Naive thymus-derived CD4-positive, alpha-beta T cell (primary cell): ENCODE data around the gene CXXC5. TPM values are rescaled to one million over a fixed set of nuclear protein-coding genes. Genes with fewer than 3 reads are reported as not detected.
A peak's percentile ranks its signal among the peaks of the same experiment; 100 is the strongest.

Experiments used
- ATAC-seq: fragments of 150-1000 bp; cut with Tn5 transposase; 2 replicates; pipeline ENCODE4 v1.10.0; 2021; ENCODE audit warnings: mild to moderate bottlenecking, moderate library complexity
- CTCF ChIA-PET: fragments of 350-600 bp; sonication (Branson Sonifier 250); formaldehyde crosslinking; loops from one replicate; lab custom pipeline; 2021; ENCODE audit warnings: antibody characterized with exemption; lab: Charles Lee
- POLR2A ChIA-PET: fragments of 350-600 bp; sonication (Branson Sonifier 250); formaldehyde crosslinking; loops from one replicate; lab custom pipeline; 2021; ENCODE audit warnings: antibody characterized with exemption, inconsistent platforms; lab: Charles Lee
- DNase-seq, 9 donors: peaks; one replicate each; pipeline versions ENCODE4 v3.0.0 to v3.0.0-alpha.2; 2020 to 2022; ENCODE audit warnings: mixed read lengths in 1 of 9
- H3K27ac ChIP-seq: one replicate; pipeline ENCODE4 v1.7.0; 2013; ENCODE audit warnings: mild to moderate bottlenecking, low read depth, low read length, moderate library complexity
- H3K27me3 ChIP-seq, 2 donors: one replicate each; pipeline ENCODE4 v1.7.0; 2013; ENCODE audit warnings: low read length in 2 of 2, mild to moderate bottlenecking in 2 of 2, moderate library complexity in 2 of 2; ENCODE audit not compliant: control insufficient read depth in 2 of 2, insufficient read depth in 2 of 2
- H3K36me3 ChIP-seq, 3 experiments: 1 replicate in 2 of 3; 2 replicates in 1 of 3; pipeline ENCODE4 v1.7.0; 2013; ENCODE audit warnings: low read length in 3 of 3, mild to moderate bottlenecking in 3 of 3, moderate library complexity in 1 of 3; ENCODE audit not compliant: insufficient read depth in 3 of 3, control insufficient read depth in 2 of 3
- H3K4me1 ChIP-seq, 2 donors: one replicate each; pipeline ENCODE4 v1.7.0; 2013; ENCODE audit warnings: low read length in 2 of 2, mild to moderate bottlenecking in 2 of 2, moderate library complexity in 1 of 2; ENCODE audit not compliant: control insufficient read depth in 2 of 2, insufficient read depth in 2 of 2
- H3K4me3 ChIP-seq: 2 replicates; pipeline ENCODE4 v1.7.0; 2013; ENCODE audit warnings: mild to moderate bottlenecking, low read length
- H3K9me3 ChIP-seq, 3 experiments: 1 replicate in 2 of 3; 2 replicates in 1 of 3; pipeline ENCODE4 v1.7.0; 2013; ENCODE audit warnings: low read length in 3 of 3; ENCODE audit not compliant: control insufficient read depth in 2 of 3
- H3K27ac Mint-ChIP-seq, 9 donors: one replicate each; pipeline ENCODE4 v1.8.0; 2020 to 2022; ENCODE audit warnings: mixed read lengths in 9 of 9, mild to moderate bottlenecking in 8 of 9, moderate library complexity in 5 of 9, inconsistent platforms in 2 of 9
- H3K27me3 Mint-ChIP-seq, 5 donors: one replicate each; pipeline ENCODE4 v1.8.0; 2021 to 2022; ENCODE audit warnings: mixed read lengths in 5 of 5, mild to moderate bottlenecking in 1 of 5
- H3K36me3 Mint-ChIP-seq, 5 donors: one replicate each; pipeline ENCODE4 v1.8.0; 2020 to 2022; ENCODE audit warnings: mixed read lengths in 5 of 5, mild to moderate bottlenecking in 3 of 5, inconsistent platforms in 1 of 5
- H3K4me1 Mint-ChIP-seq, 7 donors: one replicate each; pipeline ENCODE4 v1.8.0; 2020 to 2022; ENCODE audit warnings: mixed read lengths in 7 of 7, mild to moderate bottlenecking in 3 of 7, inconsistent platforms in 1 of 7
- H3K4me3 Mint-ChIP-seq, 10 donors: one replicate each; pipeline ENCODE4 v1.8.0; 2020 to 2022; ENCODE audit warnings: mild to moderate bottlenecking in 10 of 10, mixed read lengths in 10 of 10, moderate library complexity in 6 of 10, inconsistent platforms in 2 of 10
- H3K9me3 Mint-ChIP-seq, 11 donors: one replicate each; pipeline ENCODE4 v1.8.0; 2020 to 2022; ENCODE audit warnings: mixed read lengths in 11 of 11, mild to moderate bottlenecking in 4 of 11, inconsistent platforms in 1 of 11, moderate library complexity in 1 of 11
- intact Hi-C, 2 donors: fragments of 100-400 bp; cut with micrococcal nuclease; formaldehyde crosslinking; loops; one replicate each; pipeline ENCODE4 v1.15.1; 2023
- polyA plus RNA-seq, 2 donors: library from polyadenylated mRNA; unstranded; fragments of 300-500 nt; fragmentation: Illumina TruSeq; gene quantifications; one replicate each; pipeline ENCODE4 v1.2.3, GENCODE V29; 2021
- total RNA-seq, 6 experiments: library from RNA in 5 of 6; stranded (reverse) in 5 of 6; gene quantifications; 1 replicate in 5 of 6; 2 replicates in 1 of 6; pipeline ENCODE4 v1.2.3 and lab custom pipeline; 2021 to 2026

CXXC5 gene
- total and polyA plus RNA-seq, 7 experiments from 2014 or later, result 0.73 to 21.4 (median 2.2) TPM

- Histone ChIP-seq H3K4me3 (peak overlapping the region; percentile 46), H3K9me3 (no peaks in the 10 kb centered on the region), H3K4me1 (peaks cover 36% of the 10 kb centered on the region in 2 donors), H3K27me3 (peaks cover 0 to 3% of the 10 kb centered on the region in 2 donors), H3K36me3 (no peaks in the 10 kb centered on the region), H3K27ac (no peak overlapping the region)
- ATAC-seq (no peak), DNase-seq (no peak)
- Mint-ChIP-seq H3K27me3 (peaks cover 0 to 4% (median 3%) of the 10 kb centered on the region in 5 donors), H3K9me3 (no peaks in the 10 kb centered on the region), H3K4me1 (peaks cover 7 to 51% (median 34%) of the 10 kb centered on the region in 7 donors), H3K27ac (peak overlapping the region in 3 of 9 donors; percentile 3 to 70 (median 23)), H3K4me3 (peak overlapping the region; percentile 12 to 86 (median 76)), H3K36me3 (no peaks in the 10 kb centered on the region)
- POLR2A ChIA-PET, result no interaction called here
- intact Hi-C loops, result loop anchor here (2.0 to 5.0 kb wide), 5 partner anchors 18 to 78 kb away; partner anchors contain the start of gene CXXC5 (in 1 of the 2)
- CTCF ChIA-PET, result no interaction called here
These were observed 20.9 kb downstream of the CXXC5 start for GRCh38 chr5:139668924-139669661.

- H3K4me1 Mint-ChIP-seq, result peaks cover 7 to 47% (median 30%) of the 10 kb centered on the region in 7 donors
- ATAC-seq (peak; percentile 36), DNase-seq (no peak)
- intact Hi-C loops, result loop anchor here (2.0 to 5.0 kb wide), 5 partner anchors 19 to 77 kb away; partner anchors contain the start of gene CXXC5 (in 1 of the 2)
- peak overlapping the region in 4 of 9 donors; percentile 26 to 70 (median 42) for H3K27ac Mint-ChIP-seq
- peak overlapping the region; percentile 30 to 86 (median 78) for H3K4me3 Mint-ChIP-seq
- H3K27me3 ChIP-seq, result peaks cover 0 to 3% of the 10 kb centered on the region in 2 donors
- CTCF ChIA-PET, result interaction anchor here (0.8 to 1.3 kb wide), 3 partner anchors 15 to 42 kb away, joined by 3 to 4 read pairs (median 3); no protein-coding TSS in a partner anchor
- no peaks in the 10 kb centered on the region for H3K36me3 ChIP-seq
- H3K9me3 Mint-ChIP-seq, result no peaks in the 10 kb centered on the region
- POLR2A ChIA-PET, result no interaction called here
- peaks cover 36% of the 10 kb centered on the region in 2 donors for H3K4me1 ChIP-seq
- no peaks in the 10 kb centered on the region for H3K9me3 ChIP-seq
- H3K27ac ChIP-seq, result no peak overlapping the region
- peaks cover 0 to 4% (median 3%) of the 10 kb centered on the region in 5 donors for H3K27me3 Mint-ChIP-seq
- no peaks in the 10 kb centered on the region for H3K36me3 Mint-ChIP-seq
- H3K4me3 ChIP-seq, result peak overlapping the region; percentile 46
These were observed 21.7 kb downstream of the CXXC5 start for GRCh38 chr5:139669662-139670368.

- Histone ChIP-seq H3K4me3 (peak overlapping the region; percentile 46), H3K4me1 (peaks cover 36% of the 10 kb centered on the region in 2 donors), H3K27ac (no peak overlapping the region), H3K9me3 (no peaks in the 10 kb centered on the region), H3K36me3 (no peaks in the 10 kb centered on the region), H3K27me3 (peaks cover 0 to 3% of the 10 kb centered on the region in 2 donors)
- no peak for DNase-seq
- H3K27ac Mint-ChIP-seq, result peak overlapping the region in 5 of 9 donors; percentile 5 to 82 (median 42)
- H3K9me3 Mint-ChIP-seq, result no peaks in the 10 kb centered on the region
- H3K4me3 Mint-ChIP-seq, result peak overlapping the region; percentile 30 to 86 (median 76)
- ChIA-PET POLR2A (no interaction called here), CTCF (interaction anchor here (0.8 to 1.3 kb wide), 3 partner anchors 14 to 43 kb away, joined by 3 to 4 read pairs (median 3); no protein-coding TSS in a partner anchor)
- H3K36me3 Mint-ChIP-seq, result no peaks in the 10 kb centered on the region
- H3K27me3 Mint-ChIP-seq, result peaks cover 0 to 4% (median 3%) of the 10 kb centered on the region in 5 donors
- H3K4me1 Mint-ChIP-seq, result peaks cover 7 to 55% (median 30%) of the 10 kb centered on the region in 7 donors
- intact Hi-C loops, result no loop called here
- peak; percentile 47 for ATAC-seq
These were observed 22.4 kb downstream of the CXXC5 start for GRCh38 chr5:139670369-139671095.

GRCh38 chr5:139671096-139671841 is 23.1 kb downstream of the CXXC5 start:
- H3K36me3 ChIP-seq, result no peaks in the 10 kb centered on the region
- H3K27me3 ChIP-seq, result peaks cover 0 to 3% of the 10 kb centered on the region in 2 donors
- H3K27ac ChIP-seq, result no peak overlapping the region
- intact Hi-C loops, result no loop called here
- ChIA-PET CTCF (interaction anchor here (1.3 kb wide), 1 partner anchor 44 kb away, joined by 4 read pairs; no protein-coding TSS in a partner anchor), POLR2A (no interaction called here)
- Mint-ChIP-seq H3K27me3 (peaks cover 0 to 4% (median 3%) of the 10 kb centered on the region in 5 donors), H3K4me3 (peak overlapping the region in 3 of 10 donors; percentile 70 to 86 (median 77)), H3K9me3 (no peaks in the 10 kb centered on the region), H3K4me1 (peaks cover 7 to 56% (median 30%) of the 10 kb centered on the region in 7 donors), H3K36me3 (no peaks in the 10 kb centered on the region), H3K27ac (peak overlapping the region in 1 of 9 donors; percentile 45)
- DNase-seq (no peak), ATAC-seq (no peak)
- H3K4me1 ChIP-seq, result peaks cover 32 to 36% of the 10 kb centered on the region in 2 donors
- no peaks in the 10 kb centered on the region for H3K9me3 ChIP-seq
- no peak overlapping the region for H3K4me3 ChIP-seq

GRCh38 chr5:139675213-139675612 is 27.1 kb downstream of the CXXC5 start:
- peaks cover 0 to 6% (median 3%) of the 10 kb centered on the region in 5 donors for H3K27me3 Mint-ChIP-seq
- no peak overlapping the region for H3K27ac ChIP-seq
- peaks cover 5 to 25% (median 7%) of the 10 kb centered on the region in 7 donors for H3K4me1 Mint-ChIP-seq
- H3K4me3 Mint-ChIP-seq, result peak overlapping the region in 1 of 10 donors; percentile 9
- H3K4me3 ChIP-seq, result no peak overlapping the region
- ChIA-PET CTCF (no interaction called here), POLR2A (no interaction called here)
- ATAC-seq (no peak), DNase-seq (no peak)
- H3K36me3 Mint-ChIP-seq, result peaks cover 0 to 3% (median 1%) of the 10 kb centered on the region in 5 donors
- H3K36me3 ChIP-seq, result no peaks in the 10 kb centered on the region
- H3K9me3 ChIP-seq, result no peaks in the 10 kb centered on the region
- intact Hi-C loops, result no loop called here
- H3K27me3 ChIP-seq, result no peaks in the 10 kb centered on the region
- H3K27ac Mint-ChIP-seq, result no peak overlapping the region
- H3K9me3 Mint-ChIP-seq, result peaks cover 0 to 2% (median 0%) of the 10 kb centered on the region in 11 donors
- peaks cover 5 to 9% of the 10 kb centered on the region in 2 donors for H3K4me1 ChIP-seq
